AG04450 (cell line): Measurements from ENCODE around the gene ZNF844. TPM values are rescaled to one million over a fixed set of nuclear protein-coding genes. Genes with fewer than 3 reads are reported as not detected.

Experiments used
- CTCF ChIA-PET: fragments of 300-600, 350-600 bp; formaldehyde crosslinking; extraction: SDS; loops from one replicate; lab custom pipeline; 2022; ENCODE audit warnings: antibody characterized with exemption, inconsistent platforms; lab: Charles Lee
- POLR2A ChIA-PET: fragments of 350-600 bp; formaldehyde crosslinking; extraction: SDS; loops from one replicate; lab custom pipeline; 2021; ENCODE audit warnings: antibody characterized with exemption, inconsistent platforms; lab: Yijun Ruan, JAX
- DNase-seq: peaks from one replicate; pipeline ENCODE4 v3.0.0-alpha.2; 2011; ENCODE audit warnings: low read depth, low spot score
- H3K27ac ChIP-seq: one replicate; pipeline ENCODE4 v1.5.1; 2012; ENCODE audit warnings: low read depth, low read length, control low read depth
- H3K27me3 ChIP-seq: one replicate; pipeline ENCODE4 v1.6.0; 2012; ENCODE audit warnings: low read length; ENCODE audit not compliant: control insufficient read depth, insufficient read depth
- H3K4me3 ChIP-seq: 2 replicates; pipeline ENCODE4 v1.5.1; 2011; ENCODE audit warnings: mild to moderate bottlenecking, low read depth, low read length, control low read depth
- H3K9me3 ChIP-seq: 2 replicates; pipeline ENCODE4 v1.5.1; 2012; ENCODE audit warnings: low read length; ENCODE audit not compliant: control insufficient read depth, insufficient read depth
- polyA plus RNA-seq: library from polyadenylated mRNA; depleted of rRNA; stranded (reverse); fragments of >200 nt; gene quantifications from 2 replicates; pipeline ENCODE4 v1.2.3, GENCODE V29; 2011
- TF ChIP-seq, protein P1 (sequence below): IDR thresholded peaks from 2 replicates; pipeline ENCODE4 v1.5.1; 2011; ENCODE audit warnings: low read depth, low read length, control low read depth, inconsistent platforms

Gene ZNF844
- polyA plus RNA-seq, 1 experiment, result 6.9 TPM

DNA sequence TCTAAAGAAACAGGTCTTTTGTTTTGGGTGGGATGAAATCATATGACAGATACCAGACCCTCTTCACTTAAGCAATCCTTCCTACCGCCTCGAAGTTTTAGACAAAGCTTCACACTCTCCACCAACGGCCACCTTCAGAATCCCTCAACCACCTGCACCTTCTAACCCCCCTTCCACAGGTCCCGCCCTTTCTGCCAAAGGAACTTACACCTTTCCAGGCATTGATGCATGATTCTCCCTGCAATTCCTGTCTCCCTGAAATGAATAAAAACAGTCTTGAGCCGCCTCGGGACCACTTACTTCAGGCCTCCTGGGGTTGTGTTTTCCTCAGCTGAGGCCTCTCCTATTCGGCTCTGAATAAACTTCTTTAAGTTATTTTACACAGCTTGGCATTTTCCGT, 29.9 kb upstream of the ZNF844 start:
- Histone ChIP-seq H3K4me3 (peak overlapping the region; percentile 89), H3K9me3 (peaks cover 18% of the 10 kb centered on the region), H3K27ac (no peak overlapping the region), H3K27me3 (no peaks in the 10 kb centered on the region)
- POLR2A ChIA-PET, result interaction anchor here (0.9 to 1.8 kb wide), 4 partner anchors 11 to 46 kb away, joined by 3 to 8 read pairs (median 4); partner anchors contain the start of gene ZNF878
- TF ChIP-seq, protein P1, sequence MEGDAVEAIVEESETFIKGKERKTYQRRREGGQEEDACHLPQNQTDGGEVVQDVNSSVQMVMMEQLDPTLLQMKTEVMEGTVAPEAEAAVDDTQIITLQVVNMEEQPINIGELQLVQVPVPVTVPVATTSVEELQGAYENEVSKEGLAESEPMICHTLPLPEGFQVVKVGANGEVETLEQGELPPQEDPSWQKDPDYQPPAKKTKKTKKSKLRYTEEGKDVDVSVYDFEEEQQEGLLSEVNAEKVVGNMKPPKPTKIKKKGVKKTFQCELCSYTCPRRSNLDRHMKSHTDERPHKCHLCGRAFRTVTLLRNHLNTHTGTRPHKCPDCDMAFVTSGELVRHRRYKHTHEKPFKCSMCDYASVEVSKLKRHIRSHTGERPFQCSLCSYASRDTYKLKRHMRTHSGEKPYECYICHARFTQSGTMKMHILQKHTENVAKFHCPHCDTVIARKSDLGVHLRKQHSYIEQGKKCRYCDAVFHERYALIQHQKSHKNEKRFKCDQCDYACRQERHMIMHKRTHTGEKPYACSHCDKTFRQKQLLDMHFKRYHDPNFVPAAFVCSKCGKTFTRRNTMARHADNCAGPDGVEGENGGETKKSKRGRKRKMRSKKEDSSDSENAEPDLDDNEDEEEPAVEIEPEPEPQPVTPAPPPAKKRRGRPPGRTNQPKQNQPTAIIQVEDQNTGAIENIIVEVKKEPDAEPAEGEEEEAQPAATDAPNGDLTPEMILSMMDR, result no peak
- DNase-seq, result no peak
- CTCF ChIA-PET, result interaction anchor here (0.9 to 2.0 kb wide), 5 partner anchors 25 to 111 kb away, joined by 4 to 8 read pairs (median 6); partner anchors contain the start of gene ZNF700

DNA sequence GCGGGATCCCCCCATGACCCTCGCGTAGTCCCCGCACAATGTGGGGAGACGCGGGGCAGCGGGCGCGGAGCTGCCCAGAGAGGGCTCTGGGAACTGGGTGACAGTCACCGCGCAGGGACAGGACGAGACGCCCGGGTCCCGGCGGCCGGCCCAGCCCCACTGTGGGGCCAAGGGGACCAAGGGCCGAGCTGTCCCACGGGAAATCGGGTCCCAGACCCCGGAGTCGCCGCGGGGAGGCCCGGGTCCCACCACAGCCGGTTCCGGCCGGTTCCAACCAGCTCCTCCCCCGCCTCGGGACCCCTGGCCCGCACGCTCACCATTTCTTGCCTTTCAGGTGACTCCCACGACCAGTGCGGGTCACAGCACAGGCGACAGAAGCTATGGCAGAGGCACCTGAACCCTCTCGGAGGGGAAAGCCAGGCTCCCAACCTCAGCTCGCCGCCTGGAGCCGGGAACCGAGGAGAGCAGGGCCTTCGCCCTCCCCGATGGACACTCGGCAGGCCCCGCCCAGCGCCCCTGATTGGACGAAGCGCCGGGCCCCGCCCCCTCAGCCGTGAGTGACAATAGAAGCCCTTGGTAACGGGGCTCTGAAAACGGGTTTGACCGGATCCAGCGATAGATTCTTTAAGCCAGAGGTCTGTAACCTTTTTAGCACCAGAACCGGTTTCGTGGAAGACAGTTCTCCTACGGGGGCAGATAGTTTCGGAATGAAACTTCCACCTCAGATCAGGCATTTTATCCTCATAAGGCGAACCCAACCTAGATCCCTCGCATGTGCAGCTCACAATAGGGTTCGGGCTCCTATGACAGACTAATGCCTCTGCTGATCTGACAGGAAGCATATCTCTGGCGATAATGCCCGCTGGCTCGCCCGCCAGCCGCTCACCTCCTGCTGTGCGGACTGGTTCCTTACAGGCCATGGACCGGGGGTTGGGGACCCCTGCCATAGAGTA, 29.0 kb upstream of the ZNF844 start, which contains the start of gene ZNF433:
TSS of gene ZNF433 (minus strand) at position 460 of the 953 bp plus-strand sequence. CDS start at position 320, 140 bp downstream.
- peak; percentile 36 for DNase-seq
- no peak within 1 kb of the TSS for H3K27ac ChIP-seq
- H3K27me3 ChIP-seq, result no peaks in the 10 kb centered on the region
- peak within 1 kb of the TSS; percentile 89 for H3K4me3 ChIP-seq
- H3K9me3 ChIP-seq, result peaks cover 21% of the 10 kb centered on the region
- CTCF ChIA-PET, result interaction anchor here (0.6 to 2.0 kb wide), 6 partner anchors 24 to 448 kb away, joined by 3 to 10 read pairs (median 5); partner anchors contain the start of gene ZNF700
- TF ChIP-seq, protein P1, result no peak
- POLR2A ChIA-PET, result interaction anchor here (0.5 to 1.8 kb wide), 7 partner anchors 12 to 105 kb away, joined by 3 to 8 read pairs (median 4); partner anchors contain the start of genes ZNF20, ZNF844 and ZNF878

DNA sequence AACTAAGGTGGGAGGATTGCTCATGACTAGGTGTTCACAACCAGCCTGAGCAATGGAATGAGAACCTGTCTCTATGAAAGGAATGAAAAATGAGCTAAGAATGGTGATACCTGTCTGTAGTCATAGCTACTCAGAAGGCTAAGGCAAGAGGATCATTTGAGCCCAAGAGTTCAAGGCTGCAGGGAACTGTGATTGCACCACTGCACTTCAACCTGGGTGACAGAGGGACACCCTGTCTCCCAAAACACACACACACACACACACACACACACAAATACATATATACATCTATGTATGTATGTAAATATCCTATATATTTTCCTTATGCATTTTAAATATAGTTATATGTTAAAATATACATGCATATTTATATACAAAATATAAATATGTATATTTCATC, 21.6 kb upstream of the ZNF844 start:
- no peak overlapping the region for H3K27ac ChIP-seq
- TF ChIP-seq, protein P1, result no peak
- POLR2A ChIA-PET, result no interaction called here
- no peaks in the 10 kb centered on the region for H3K27me3 ChIP-seq
- CTCF ChIA-PET, result no interaction called here
- peaks cover 48% of the 10 kb centered on the region for H3K9me3 ChIP-seq
- H3K4me3 ChIP-seq, result no peak overlapping the region
- no peak for DNase-seq

DNA sequence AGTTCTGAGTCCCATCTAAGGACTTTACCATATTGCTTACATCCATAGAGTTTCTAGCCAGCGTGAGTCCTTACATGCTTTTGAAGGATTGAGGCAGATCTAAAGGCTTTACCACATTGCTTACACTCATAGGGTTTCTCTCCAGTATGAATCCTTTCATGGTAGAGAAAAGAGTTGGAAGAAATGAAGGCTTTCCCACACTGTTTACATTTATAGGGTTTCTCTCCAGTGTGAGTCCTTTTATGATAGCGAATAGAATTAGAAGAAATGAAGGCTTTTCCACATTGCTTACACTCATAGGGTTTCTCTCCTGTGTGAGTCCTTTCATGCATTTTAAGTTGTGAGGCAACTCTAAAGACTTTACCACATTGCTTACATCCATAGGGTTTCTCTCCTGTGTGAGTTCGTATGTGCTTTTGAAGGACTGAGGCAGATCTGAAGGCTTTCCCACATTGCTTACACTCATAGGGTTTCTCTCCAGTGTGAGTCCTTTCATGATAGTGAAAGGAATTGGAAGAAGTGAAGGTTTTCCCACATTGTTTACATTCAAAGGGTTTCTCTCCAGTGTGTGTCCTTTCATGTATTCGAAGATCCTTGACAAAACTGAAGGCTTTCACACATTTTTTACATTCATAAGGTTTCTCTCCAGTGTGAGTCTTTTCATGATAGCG, 20.6 kb upstream of the ZNF844 start:
- no peak for DNase-seq
- ChIA-PET POLR2A (no interaction called here), CTCF (interaction anchor here (0.8 kb wide), 1 partner anchor 16 kb away, joined by 3 read pairs; no protein-coding TSS in a partner anchor)
- H3K9me3 ChIP-seq, result peaks cover 56% of the 10 kb centered on the region
- no peaks in the 10 kb centered on the region for H3K27me3 ChIP-seq
- no peak overlapping the region for H3K27ac ChIP-seq
- TF ChIP-seq, protein P1, result no peak
- H3K4me3 ChIP-seq, result no peak overlapping the region
